Prostate gland (tissue), 2 donors: Measurements from ENCODE around the gene RNASE3. TPM values are rescaled to one million over a fixed set of nuclear protein-coding genes. Genes with fewer than 3 reads are reported as not detected.
"Not testable (repeated sequence)": the region's sequence is repeated elsewhere in the genome, so short reads cannot be mapped to it uniquely, and the experiment has no call there.

Experiments
- DNase-seq: peaks from one replicate; pipeline ENCODE4 v3.0.0-alpha.2; 2019; ENCODE audit warnings: low spot score
- H3K27ac ChIP-seq, 2 donors: fragments of 200-600 bp; sonication (generic); 2 replicates each; pipeline ENCODE4 v1.5.1; 2017 to 2019
- H3K27me3 ChIP-seq: fragments of 200-600 bp; sonication (generic); replicated peaks from 2 replicates; pipeline ENCODE4 v1.5.1; 2019; ENCODE audit not compliant: insufficient read depth
- H3K36me3 ChIP-seq, 2 donors: fragments of 200-600 bp; sonication (generic); 1 replicate in 1 of 2; 2 replicates in 1 of 2; pipeline versions ENCODE4 v1.5.1 to v1.8.1; 2017 to 2019
- H3K4me1 ChIP-seq: fragments of 200-600 bp; sonication (generic); replicated peaks from 2 replicates; pipeline ENCODE4 v1.5.1; 2019
- H3K4me3 ChIP-seq, 2 donors: fragments of 200-600 bp; sonication (generic); 2 replicates each; pipeline ENCODE4 v1.5.1; 2017 to 2019
- H3K9me3 ChIP-seq: fragments of 200-600 bp; sonication (generic); 2 replicates; pipeline ENCODE4 v1.5.1; 2017
- POLR2A ChIP-seq: fragments of 450-650 bp; IDR thresholded peaks from one replicate; pipeline ENCODE4 v1.6.1; 2016; ENCODE audit warnings: antibody characterized with exemption, mild to moderate bottlenecking
- POLR2AphosphoS5 ChIP-seq: sonication (generic); formaldehyde crosslinking; IDR thresholded peaks from one replicate; pipeline ENCODE4 v1.6.1; 2017; ENCODE audit warnings: antibody characterized with exemption
- WGBS: methylation state at CpG from one replicate; pipeline ENCODE4 v1.1.5; 2018; 5-methylcytosine and 5-hydroxymethylcytosine counted together
- intact Hi-C: fragments of 100-400 bp; cut with DNase I; formaldehyde crosslinking; loops from one replicate; pipeline ENCODE4 v1.14.2; 2022
- total RNA-seq, 2 donors: library from RNA; depleted of rRNA; stranded (reverse); fragments of >200 nt; gene quantifications; one replicate each; pipeline ENCODE4 v1.1.0, GENCODE V29; 2016
- TF ChIP-seq, protein P1 (sequence below), 4 experiments: fragments of 200-600 bp in 2 of 4; fragments of 450-650 bp in 2 of 4; sonication (generic) in 2 of 4; IDR thresholded peaks; 1 replicate in 3 of 4; 2 replicates in 1 of 4; pipeline ENCODE4 v1.5.1; 2016 to 2019; ENCODE audit warnings: antibody characterized with exemption in 4 of 4, mild to moderate bottlenecking in 2 of 4, moderate library complexity in 2 of 4

RNASE3 gene
- not detected for total RNA-seq

DNA sequence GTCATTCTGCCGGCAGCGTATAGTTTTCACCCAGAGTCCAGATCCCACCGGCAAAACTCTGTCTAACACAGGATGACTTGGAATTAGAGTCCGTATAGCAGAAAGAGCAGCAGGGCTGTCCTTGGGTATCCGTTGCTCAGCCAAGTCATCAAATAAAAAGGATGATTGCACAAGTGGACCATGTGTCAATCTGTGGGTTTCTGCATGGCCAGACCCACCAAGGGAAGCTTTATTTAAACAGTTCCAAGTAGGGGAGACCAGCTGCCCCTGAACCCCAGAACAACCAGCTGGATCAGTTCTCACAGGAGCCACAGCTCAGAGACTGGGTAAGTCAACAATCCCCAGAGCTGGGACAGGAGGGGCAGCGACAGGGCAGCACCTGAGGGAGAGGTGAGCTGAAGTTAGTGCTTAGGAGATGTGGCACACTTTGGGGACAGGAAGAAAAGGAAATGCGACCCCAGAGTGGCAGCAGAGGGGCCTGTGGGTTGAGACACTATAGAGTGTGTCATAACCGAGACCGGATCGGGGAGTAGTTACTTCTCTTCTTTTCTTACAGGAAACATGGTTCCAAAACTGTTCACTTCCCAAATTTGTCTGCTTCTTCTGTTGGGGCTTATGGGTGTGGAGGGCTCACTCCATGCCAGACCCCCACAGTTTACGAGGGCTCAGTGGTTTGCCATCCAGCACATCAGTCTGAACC, at the start of gene RNASE3:
Gene RNASE3, plus strand, starts transcription at position 260 of the 700 bp plus-strand sequence. Its CDS starts 302 bp downstream, at position 562.
- intact Hi-C loops, H3K4me3 ChIP-seq, DNase-seq, H3K36me3 ChIP-seq, H3K27me3 ChIP-seq, H3K27ac ChIP-seq, H3K4me1 ChIP-seq, H3K9me3 ChIP-seq: not testable (repeated sequence)
- WGBS: 57% methylated on average over 11 of the region's 11 CpGs

DNA sequence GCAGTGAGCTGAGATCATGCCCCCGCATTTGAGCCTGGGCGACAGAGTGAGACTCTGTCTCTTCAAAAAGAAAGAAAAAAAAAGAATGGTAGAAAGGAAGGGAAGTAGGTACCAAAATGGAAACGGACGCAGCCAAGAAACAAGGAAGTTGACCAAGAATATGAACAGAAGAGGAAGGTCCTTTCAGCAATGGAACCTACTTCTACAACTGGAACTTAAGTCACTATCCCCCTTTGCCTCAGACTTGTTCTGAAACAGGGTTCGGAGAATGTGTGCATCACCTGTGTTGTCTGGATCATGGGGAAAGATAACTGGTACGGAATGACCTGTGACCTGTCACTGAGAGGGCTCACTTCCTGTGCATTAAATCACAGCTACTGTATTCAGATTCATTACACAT, 44.6 kb upstream of the RNASE3 start:
- Histone ChIP-seq H3K4me3 (no peak overlapping the region), H3K27ac (no peak overlapping the region), H3K27me3 (no peaks in the 10 kb centered on the region), H3K4me1 (no peaks in the 10 kb centered on the region), H3K9me3 (no peaks in the 10 kb centered on the region), H3K36me3 (no peaks in the 10 kb centered on the region)
- no peak for DNase-seq
- intact Hi-C loops: no loop called here
- WGBS: 90% methylated on average over 6 of the region's 6 CpGs
- TF ChIP-seq, protein P1, sequence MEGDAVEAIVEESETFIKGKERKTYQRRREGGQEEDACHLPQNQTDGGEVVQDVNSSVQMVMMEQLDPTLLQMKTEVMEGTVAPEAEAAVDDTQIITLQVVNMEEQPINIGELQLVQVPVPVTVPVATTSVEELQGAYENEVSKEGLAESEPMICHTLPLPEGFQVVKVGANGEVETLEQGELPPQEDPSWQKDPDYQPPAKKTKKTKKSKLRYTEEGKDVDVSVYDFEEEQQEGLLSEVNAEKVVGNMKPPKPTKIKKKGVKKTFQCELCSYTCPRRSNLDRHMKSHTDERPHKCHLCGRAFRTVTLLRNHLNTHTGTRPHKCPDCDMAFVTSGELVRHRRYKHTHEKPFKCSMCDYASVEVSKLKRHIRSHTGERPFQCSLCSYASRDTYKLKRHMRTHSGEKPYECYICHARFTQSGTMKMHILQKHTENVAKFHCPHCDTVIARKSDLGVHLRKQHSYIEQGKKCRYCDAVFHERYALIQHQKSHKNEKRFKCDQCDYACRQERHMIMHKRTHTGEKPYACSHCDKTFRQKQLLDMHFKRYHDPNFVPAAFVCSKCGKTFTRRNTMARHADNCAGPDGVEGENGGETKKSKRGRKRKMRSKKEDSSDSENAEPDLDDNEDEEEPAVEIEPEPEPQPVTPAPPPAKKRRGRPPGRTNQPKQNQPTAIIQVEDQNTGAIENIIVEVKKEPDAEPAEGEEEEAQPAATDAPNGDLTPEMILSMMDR (IDR thresholded peaks at IDR 0.05): no peak
- TF ChIP-seq POLR2AphosphoS5 (no peak), POLR2A (no peak)

DNA sequence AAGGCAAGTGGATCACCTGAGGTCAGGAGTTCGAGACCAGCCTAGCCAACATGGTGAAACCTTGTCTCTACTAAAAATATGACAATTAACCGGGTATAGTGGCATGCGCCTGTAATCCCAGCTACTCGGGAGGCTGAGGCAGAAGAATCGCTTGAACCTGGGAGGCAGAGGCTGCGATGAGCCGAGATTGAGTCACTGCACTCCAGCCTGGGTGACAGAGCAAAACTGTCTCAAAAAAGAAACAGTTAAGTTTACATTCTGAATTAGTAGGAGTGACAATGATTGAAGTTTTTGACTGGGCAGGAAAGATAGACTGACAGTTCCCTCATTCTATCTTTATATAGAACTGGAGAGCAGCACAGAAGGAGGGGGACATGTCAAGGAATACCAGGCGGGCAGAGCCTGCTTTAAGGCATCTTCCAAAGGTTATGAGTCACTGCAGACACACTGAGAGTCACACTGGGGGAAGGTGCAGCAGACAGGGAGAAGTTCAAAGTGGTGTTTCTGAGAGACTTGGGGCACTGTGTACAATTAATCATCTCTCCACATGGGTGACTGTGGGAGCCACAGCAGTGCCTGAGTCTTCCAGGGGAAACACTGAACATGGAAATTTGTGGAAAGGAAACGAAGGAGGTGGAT, 42.8 kb upstream of the RNASE3 start:
- H3K27me3 ChIP-seq: no peaks in the 10 kb centered on the region
- TF ChIP-seq, protein P1 (IDR thresholded peaks at IDR 0.05): no peak
- TF ChIP-seq POLR2A (no peak), POLR2AphosphoS5 (no peak)
- WGBS: 81% methylated on average over 9 of the region's 9 CpGs
- H3K4me3 ChIP-seq: no peak overlapping the region
- H3K36me3 ChIP-seq: no peaks in the 10 kb centered on the region
- intact Hi-C loops: no loop called here
- no peak for DNase-seq
- no peaks in the 10 kb centered on the region for H3K4me1 ChIP-seq
- peak overlapping the region; percentile 72 to 81 for H3K27ac ChIP-seq
- no peaks in the 10 kb centered on the region for H3K9me3 ChIP-seq

DNA sequence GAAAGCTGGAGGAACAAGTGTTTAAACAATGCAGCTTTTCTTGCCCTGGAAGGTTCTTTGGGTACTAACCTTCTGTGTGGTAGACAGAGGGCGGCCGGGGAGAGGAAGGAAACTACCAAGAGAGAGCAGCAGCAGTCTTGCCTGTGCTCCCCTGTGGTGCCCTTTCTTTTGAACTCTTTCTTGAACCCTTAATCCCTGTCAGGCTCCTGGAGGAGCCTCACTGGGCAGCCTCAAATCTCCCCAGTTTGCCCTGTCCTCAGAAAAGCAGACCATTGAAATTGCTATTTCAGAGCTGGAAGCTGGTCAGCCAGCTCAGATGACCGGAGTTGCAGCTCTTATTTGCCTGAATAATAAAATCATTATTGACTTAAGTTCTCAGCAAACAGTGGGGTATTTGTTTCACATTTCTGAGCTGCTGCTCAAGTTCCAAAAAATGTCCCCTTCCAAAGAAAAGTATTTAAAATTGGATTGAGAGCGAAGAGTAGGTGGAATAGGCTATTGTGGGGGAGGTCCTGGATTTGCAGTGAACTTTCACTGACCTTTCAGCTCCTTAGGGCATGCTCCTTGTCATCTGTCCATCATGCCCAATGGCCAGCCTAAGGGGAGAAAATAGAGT, 42.1 kb upstream of the RNASE3 start:
- DNase-seq: peak; percentile 32
- no peaks in the 10 kb centered on the region for H3K27me3 ChIP-seq

DNA sequence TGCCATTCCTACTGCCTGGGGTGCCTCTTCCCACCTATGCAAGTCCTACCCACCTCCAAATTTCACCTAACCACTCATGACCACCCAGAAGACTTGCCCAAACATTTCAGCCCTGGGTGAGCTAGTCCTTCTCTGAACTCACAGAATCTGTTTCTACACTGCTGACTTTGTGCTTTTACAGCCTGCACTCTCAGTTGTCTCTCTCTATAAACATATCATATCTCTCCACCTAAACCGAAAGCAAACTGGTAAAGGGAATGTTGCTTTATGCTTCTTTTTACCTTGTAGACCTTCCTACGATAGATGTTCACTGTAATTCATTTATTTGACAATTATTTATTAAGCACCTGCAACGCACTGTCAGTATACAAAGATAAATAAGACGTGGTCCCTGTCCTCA, 38.1 kb upstream of the RNASE3 start:
- H3K36me3 ChIP-seq: no peaks in the 10 kb centered on the region
- 27% methylated on average over 4 of the region's 4 CpGs for WGBS
- TF ChIP-seq POLR2AphosphoS5 (peak; percentile 43), POLR2A (no peak)
- TF ChIP-seq, protein P1 (IDR thresholded peaks at IDR 0.05): no peak
- H3K4me3 ChIP-seq: no peak overlapping the region
- H3K9me3 ChIP-seq: no peaks in the 10 kb centered on the region
- peak overlapping the region; percentile 30 to 33 for H3K27ac ChIP-seq
- H3K4me1 ChIP-seq: no peaks in the 10 kb centered on the region
- intact Hi-C loops: loop anchor here (10.0 kb wide), 1 partner anchor 192 kb away; the partner anchor contains the start of gene RNASE7
- no peaks in the 10 kb centered on the region for H3K27me3 ChIP-seq
- no peak for DNase-seq

More for the DNA sequence above, 42.1 kb upstream of the RNASE3 start:
- Histone ChIP-seq H3K36me3 (no peaks in the 10 kb centered on the region), H3K4me1 (no peaks in the 10 kb centered on the region), H3K9me3 (no peaks in the 10 kb centered on the region), H3K4me3 (no peak overlapping the region), H3K27ac (peak overlapping the region; percentile 72 to 81)
- intact Hi-C loops: no loop called here
- peak; percentile 47 for TF ChIP-seq POLR2AphosphoS5
- TF ChIP-seq, protein P1 (IDR thresholded peaks at IDR 0.05): no peak
- no peak for TF ChIP-seq POLR2A
- WGBS: 33% methylated on average over 4 of the region's 4 CpGs
